Measurements from ENCODE around the gene ABLIM3. TPM values are rescaled to one million over a fixed set of nuclear protein-coding genes. Genes with fewer than 3 reads are reported as not detected.
A peak's percentile ranks its signal among the peaks of the same experiment; 100 is the strongest.

ABLIM3 gene
- total RNA-seq, 1 experiment from 2014 or later = 25.1 TPM

- DNase-seq (ENCODE audit: low read depth) = no peak
These were observed 78.3 kb downstream of the ABLIM3 start for GRCh38 chr5:149219584-149219983.

DNA sequence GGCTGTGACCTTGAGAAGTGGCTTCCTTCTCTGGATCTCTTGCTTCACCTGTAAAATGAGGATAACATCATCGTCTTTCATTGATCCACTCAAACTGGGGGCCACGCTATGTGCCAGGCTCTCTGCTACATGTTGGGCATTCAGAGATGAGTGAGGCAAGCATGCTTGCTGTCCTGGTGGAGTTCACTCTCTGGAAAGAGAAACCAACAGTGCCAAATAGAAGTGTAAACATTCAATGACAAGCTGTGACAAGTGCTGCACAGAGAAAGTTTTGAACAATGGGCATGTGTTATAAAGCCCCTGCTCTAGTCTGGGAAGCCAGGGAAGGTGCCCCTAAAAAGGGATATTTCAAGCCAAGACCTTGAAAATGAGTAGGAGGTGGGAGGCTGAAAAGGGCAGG is 79.5 kb downstream of the ABLIM3 start:
- no peak for DNase-seq (ENCODE audit: low read depth)

GRCh38 chr5:149221326-149221725 is 80.0 kb downstream of the ABLIM3 start:
- DNase-seq (ENCODE audit: low read depth) = no peak

DNA sequence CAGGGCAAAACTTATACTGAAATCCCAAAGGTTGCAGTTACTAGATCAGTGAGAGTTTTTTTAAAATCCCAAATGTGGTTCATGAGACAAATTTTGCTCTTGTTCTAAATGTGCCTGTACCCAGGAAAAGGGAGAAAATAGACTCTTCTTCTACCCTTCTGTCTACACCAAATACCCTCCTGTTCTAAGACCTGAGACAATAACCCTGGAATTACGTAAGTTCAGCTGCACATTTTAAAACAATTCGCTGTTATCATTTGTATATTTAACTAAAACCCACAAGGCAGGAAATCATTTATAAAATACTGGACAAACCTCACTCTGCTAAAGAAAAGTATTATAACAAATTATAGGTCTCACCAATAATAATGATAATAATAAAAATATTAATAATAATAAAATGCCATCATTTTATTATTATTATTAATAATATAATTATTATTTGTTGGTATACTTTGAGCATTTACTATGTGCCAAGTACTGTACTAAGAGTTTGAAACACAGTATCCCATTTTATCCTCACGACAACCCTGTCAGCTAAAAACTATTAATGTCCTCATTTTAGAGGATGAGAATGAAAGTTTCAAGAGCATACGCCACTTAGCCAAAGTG is 80.5 kb downstream of the ABLIM3 start:
- DNase-seq (ENCODE audit: low read depth) = no peak

GRCh38 chr5:149223081-149223848 is 82.0 kb downstream of the ABLIM3 start:
- no peak for DNase-seq (ENCODE audit: low read depth)

DNA sequence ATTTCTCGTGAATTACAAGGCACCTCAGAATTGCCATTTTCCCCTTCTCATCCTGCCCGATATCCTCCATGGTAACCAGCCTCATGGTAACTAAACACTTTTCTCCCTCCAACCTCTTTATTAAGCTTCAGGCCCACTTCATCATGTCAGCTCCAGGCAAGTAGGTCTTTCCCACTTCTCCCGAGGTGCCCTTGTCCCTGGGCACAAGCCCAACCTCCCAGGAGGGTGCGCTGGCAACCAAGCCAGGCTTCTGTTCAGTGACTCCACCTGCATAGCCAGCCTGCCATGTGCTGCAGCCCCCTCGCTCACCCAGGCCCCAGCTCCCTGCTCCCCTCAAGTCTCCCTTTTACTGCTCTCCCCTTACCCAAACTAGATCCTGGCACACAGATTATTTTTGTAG is 83.0 kb downstream of the ABLIM3 start:
- DNase-seq (ENCODE audit: low read depth) = no peak

- DNase-seq (ENCODE audit: low read depth) = peak; percentile 87
These were observed 86.0 kb downstream of the ABLIM3 start for GRCh38 chr5:149227168-149227826.

DNA sequence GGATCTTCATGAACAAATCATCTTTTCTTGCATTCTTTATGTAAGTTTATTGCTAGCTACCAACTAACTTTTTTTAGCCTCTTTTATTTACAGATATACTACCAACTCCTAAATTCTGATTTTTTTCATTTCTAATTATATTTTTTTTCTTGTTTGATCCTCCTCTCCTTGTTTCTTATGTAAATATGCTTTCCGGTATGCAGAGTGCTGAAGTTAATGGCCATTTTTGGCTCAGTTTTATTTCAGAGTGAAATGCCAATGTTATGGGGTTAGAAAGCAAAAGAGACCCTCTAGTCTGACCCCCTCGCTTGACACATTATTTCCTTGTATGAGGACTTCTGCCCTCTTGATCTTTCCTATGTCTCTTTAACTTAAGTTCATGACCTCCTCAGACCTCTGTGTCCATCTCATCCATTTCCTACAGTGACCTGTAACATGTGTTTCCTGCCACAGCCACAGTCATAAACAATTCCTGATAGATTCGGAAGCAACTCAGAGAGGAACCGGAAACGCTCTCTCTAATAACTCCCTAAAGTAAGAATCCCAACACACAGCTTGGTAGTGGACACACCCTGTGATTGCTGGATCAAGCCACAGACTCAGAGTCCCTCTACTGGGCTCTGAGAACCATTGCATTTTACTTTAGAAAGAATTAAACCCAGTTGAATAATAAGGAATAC is 87.5 kb downstream of the ABLIM3 start:
- DNase-seq (ENCODE audit: low read depth) = peak; percentile 90

DNA sequence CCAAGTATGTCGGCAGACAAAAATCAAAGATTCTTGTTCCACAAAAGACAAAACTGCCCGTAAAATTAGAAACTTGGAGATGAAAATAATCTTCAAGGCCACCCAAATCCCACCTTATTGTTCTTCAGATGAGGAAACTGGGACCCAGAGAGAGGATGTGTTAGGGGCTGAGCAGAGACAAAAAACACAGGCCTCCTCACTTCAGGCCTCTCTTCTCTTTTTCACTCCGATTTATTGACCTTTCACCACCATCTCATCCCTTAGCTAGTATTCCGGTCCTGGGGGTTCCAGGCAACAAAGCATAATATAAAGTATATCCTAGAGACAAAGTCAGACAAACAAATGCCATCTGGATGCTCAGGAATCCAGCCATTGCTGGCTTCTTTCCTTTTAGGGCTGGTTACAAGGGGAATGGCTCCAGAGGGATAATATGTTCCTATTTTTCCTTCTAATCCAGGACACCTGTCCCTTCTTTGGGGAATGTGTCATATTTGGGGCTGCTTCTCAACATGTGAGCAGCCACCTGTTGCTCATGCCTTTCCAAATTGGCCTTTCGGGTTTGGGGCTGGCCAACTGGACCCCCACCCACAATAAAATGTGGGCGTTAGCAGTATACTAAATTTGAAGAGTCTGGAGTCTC is 88.1 kb downstream of the ABLIM3 start:
- DNase-seq (ENCODE audit: low read depth) = no peak

DNA sequence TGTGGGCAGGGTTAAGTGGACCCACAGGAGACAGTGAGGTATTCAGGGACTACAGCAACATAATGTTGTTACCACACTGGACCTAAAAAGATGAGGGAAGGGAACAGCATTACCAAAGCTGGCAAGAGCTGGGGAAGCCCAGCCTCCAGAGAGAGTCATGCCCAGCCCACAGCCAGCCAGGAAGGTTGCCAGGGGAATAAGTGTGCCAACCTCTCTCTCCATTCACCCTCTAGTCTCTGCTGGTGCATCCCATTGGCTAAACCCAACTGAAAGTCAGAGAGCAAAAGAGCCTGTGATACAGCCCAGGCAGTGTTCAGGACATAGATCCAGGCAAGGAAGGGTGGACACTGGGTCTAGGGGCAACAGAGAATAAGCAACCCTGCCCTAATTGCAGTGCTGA is 94.5 kb downstream of the ABLIM3 start:
- DNase-seq (ENCODE audit: low read depth) = no peak

DNA sequence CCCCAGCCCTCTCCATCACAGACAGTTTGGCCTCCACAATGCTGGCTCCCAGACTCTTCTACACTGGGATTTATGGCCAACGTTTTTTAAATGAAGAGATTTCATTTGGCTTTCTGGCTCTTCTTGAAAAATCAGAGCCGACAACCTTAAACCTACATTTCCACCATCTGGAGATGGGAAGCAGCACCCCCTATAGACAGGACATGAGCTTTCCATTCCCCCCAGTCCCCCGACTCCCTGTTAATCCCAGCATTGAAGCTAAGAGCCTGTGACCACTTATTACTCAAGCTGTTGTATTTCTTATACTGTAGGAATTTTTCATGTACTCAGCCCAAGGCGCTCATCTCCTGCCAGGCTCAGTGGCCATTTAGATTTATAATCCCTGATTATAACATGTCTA is 96.4 kb downstream of the ABLIM3 start:
- no peak for DNase-seq (ENCODE audit: low read depth)

DNA sequence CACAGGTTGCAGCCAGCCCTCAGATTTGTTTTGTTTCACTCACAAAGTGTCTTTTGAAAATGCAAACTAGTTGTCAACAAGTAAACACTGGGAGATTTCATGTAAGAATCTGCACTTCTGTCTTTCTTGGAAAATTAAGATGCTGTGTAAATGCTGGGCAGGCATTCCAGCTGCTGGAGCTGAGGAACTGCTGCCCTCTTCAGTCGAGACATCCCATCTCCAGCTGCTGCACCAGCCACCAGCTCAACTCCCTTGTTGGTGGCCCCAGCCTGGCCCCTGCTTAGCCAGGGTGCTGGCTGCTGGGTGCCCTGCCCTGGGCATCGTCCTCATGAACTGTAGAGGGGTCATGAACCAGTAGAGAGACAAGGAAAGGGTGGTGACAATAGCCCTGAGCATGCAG is 97.2 kb downstream of the ABLIM3 start:
- no peak for DNase-seq (ENCODE audit: low read depth)

- no peak for DNase-seq (ENCODE audit: low read depth)
These were observed 98.6 kb downstream of the ABLIM3 start for GRCh38 chr5:149239917-149240316.

DNA sequence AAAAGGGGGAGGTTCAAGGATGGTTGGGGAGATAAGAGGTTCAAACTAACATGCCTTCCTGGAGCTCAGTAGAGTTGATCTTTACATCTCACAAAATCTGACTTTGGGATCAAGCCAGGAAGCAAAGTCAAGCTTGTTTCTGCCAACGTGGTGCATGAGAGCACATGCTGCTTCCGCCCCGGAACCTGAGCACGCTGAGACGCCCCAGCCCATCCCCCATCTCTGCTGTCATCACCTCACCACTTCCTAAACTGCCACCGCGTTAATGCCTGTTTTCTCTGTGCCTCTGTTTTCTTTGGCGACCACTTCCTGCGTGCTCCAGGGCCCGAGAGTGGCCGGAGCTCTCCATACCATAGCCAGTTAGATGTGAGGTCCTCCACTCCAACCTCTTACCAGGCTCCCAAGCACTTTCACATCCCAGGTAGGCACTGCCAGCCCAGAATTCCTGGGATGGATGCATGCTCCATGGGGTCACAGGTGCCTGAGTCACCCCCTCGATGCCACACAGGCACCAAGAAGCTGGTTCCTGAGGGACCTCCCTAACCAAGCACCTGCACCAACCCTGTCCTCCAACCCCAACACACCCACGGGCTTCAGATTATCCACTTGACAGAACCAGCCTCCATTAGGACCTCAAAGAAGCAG is 99.2 kb downstream of the ABLIM3 start:
- no peak for DNase-seq (ENCODE audit: low read depth)

GRCh38 chr5:149242339-149242738 is 101.0 kb downstream of the ABLIM3 start:
- no peak for DNase-seq (ENCODE audit: low read depth)

DNA sequence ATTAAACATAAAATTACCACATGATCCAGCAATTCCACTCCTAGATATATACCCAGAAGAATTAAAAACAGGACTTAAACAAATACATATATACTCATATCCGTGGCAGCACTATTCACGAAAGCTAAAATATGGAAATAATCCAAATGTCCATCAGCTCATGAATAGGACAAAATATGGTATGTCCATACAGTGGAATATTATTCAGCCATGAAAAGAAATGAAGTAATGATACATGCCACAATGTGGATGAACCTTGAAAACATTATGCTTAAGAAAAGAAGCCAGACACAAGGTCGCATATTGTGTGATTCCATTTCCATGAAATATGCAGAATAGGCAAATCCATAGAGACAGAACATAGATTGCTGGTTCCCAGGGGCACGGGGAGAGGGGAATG is 105.6 kb downstream of the ABLIM3 start:
- DNase-seq (ENCODE audit: low read depth) = no peak

- no peak for DNase-seq (ENCODE audit: low read depth)
These were observed 106.4 kb downstream of the ABLIM3 start for GRCh38 chr5:149247726-149248125.

DNA sequence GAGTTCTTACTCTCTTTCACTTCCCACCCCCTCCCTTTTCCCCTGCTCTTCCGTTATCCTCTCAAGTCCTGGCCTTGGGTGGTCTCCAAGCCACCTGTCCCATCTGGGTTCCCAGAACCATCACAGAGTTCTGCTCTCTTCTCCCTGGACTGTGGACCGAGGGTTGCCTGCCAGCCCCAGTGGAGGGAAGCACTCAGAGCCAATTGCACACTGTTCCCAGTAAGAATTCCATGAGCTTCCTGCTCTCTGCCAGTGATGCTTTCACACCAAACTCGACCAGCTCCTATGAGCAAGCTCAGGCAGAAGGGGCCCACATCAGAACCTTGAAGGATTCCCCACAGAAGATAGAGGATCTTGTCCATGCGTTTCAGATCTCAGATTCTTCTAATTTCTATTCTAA is 110.3 kb downstream of the ABLIM3 start:
- DNase-seq (ENCODE audit: low read depth) = no peak

GRCh38 chr5:149254506-149254905 is 113.2 kb downstream of the ABLIM3 start:
- no peak for DNase-seq (ENCODE audit: low read depth)

GRCh38 chr5:149256451-149256850 is 115.2 kb downstream of the ABLIM3 start:
- DNase-seq (ENCODE audit: low read depth) = no peak

DNA sequence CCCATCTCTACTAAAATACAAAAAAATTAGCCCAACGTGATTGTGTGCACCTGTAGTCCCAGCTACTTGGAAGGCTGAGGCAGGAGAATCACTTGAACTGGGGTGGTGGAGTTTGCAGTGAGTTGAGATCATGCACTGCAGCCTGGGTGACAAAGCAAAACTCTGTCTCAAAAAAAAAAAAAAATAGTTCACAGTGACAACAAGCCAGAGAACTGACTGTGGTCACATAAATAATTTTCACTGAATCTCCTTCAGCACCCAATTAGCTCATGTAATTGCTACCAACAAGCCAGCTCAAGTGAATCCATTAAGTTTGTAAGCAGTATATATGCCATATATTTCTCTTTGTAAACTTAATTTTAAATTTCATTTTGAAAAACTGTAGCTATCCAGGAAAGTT is 115.8 kb downstream of the ABLIM3 start:
- DNase-seq (ENCODE audit: low read depth) = no peak

Measured in RPMI7951 (cell line).